ENCODE measurements around the gene NTNG2.
A peak's percentile ranks its signal among the peaks of the same experiment; 100 is the strongest.

Gene NTNG2

DNA sequence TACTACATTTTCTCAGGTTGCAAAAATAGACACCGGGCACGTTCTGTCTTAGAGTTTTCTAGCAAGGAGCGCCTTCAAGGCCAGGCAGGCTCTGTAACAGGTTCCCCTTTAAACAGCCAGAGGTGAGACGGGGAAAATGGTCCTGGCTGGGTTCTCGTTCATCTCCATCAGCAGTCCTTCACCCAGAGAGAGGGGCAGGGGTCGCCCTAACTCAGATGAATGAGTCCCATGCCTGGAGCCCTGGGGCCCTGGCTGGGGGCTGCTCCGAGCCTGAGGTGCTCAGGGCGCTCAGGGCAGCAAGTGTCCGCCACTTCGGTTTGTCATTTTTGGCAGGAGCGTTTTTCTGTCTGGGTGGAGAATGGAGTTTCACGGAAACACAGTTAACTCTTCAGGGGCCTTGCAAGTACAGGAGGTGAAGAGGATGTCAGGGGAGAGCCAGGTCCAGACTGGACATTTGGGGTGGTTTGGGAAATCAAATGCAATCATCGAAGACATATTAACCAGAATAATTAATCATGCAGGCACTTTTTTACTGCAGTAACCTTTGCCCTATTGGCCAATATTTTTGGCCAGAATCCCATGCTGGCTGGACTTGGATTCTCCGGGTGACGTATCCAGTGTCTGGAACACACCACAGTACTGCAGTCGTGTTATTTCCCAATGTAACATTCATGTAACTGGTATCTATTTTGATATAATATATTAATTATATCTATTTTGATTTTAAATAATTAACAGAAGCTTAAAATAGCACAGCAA lies 2.9 kb downstream of the NTNG2 start:
- H3K27ac ChIP-seq, result peak overlapping the region; percentile 70
- no peak for TF ChIP-seq CTCF (conservative IDR thresholded peaks at IDR 0.05)

DNA sequence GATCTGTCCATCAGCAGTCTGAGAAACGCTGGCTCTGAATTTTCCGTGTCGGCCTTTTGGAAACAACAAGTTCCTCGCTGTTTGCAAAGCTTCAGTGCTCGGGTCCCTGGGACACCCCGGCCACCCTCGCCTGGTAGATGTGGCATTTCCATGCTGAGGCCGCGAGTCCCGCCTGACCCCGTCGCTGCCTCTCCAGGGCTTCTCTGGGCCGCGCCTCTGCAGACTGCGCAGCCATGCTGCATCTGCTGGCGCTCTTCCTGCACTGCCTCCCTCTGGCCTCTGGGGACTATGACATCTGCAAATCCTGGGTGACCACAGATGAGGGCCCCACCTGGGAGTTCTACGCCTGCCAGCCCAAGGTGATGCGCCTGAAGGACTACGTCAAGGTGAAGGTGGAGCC lies 4.7 kb downstream of the NTNG2 start:
- no peak overlapping the region for H3K27ac ChIP-seq
- TF ChIP-seq CTCF (conservative IDR thresholded peaks at IDR 0.05), result peak; percentile 24; the same call in 1 of the 2 replicates

- no peak for TF ChIP-seq CTCF (conservative IDR thresholded peaks at IDR 0.05)
- no peak overlapping the region for H3K27ac ChIP-seq
These were observed 5.3 kb downstream of the NTNG2 start for GRCh38 chr9:132167192-132167591.

DNA sequence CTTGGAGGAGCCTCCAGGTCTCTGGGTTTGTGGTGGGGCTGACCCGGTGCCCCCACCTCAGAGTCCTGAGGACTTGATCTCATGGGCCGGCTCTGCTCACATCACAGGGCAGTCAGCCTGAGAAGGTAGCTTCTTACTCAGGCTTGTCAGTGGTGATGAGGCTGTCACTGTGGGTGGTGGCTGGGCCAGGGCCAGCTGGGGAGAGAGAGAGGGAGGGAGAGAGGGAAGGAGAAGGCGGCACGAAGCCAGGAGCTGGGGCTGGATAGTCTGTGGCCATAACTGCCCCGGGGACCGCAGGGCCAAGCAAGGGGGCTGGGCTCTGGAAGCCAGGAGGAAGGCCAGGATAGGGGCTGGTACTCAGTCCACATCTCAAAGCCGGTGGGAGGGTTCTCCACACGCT lies 6.5 kb downstream of the NTNG2 start:
- H3K27ac ChIP-seq, result no peak overlapping the region
- no peak for TF ChIP-seq CTCF (conservative IDR thresholded peaks at IDR 0.05)

GRCh38 chr9:132168851-132169250 lies 7.0 kb downstream of the NTNG2 start:
- no peak overlapping the region for H3K27ac ChIP-seq
- TF ChIP-seq CTCF (conservative IDR thresholded peaks at IDR 0.05), result no peak

DNA sequence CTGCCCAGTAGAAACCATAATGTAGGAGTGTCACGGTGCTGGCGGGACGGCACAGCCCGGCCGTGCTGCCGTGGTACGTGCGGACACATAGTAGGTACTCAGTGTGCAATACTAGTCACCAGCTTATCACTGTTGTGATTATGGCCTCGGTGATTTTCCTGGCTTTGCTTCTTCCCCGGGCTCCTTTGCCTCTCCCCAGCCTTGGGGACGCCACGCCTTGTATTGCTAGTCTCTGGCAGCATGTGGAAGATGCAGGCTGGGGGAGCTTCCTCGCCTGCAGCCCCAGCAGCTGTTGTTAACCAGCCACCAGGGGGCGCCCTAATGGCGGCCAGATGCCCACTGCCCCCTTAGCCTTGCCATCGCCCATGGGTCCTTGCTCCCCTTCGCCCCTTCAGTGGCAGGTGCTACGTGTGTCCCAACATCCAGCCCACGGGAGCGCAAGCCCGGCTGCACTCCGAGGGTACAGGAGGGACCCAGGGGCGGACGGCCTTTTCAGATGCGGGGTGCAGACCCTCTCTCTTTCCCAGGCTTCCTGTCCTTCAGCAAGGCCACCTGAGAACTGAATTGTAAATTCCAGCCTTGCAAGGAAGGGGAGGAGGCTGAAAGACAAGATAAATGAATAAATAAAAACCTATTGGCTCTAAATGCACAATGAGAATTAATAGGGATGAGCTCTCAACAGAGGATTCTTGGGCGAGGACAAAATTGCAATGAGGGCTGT lies 8.0 kb downstream of the NTNG2 start:
- TF ChIP-seq CTCF (conservative IDR thresholded peaks at IDR 0.05), result peak; percentile 90
- H3K27ac ChIP-seq, result no peak overlapping the region

GRCh38 chr9:132171702-132172101 lies 9.8 kb downstream of the NTNG2 start:
- TF ChIP-seq CTCF (conservative IDR thresholded peaks at IDR 0.05), result no peak
- H3K27ac ChIP-seq, result no peak overlapping the region
